HEK293T (cell line): ENCODE data around the gene CEP44.

ENCODE experiments used
- FOXM1 ChIP-seq: fragments of 450-650 bp; IDR thresholded peaks from 2 replicates; pipeline ENCODE4 v1.6.1; 2017; ENCODE audit warnings: mild to moderate bottlenecking, borderline replicate concordance
- SP1 ChIP-seq: fragments of 450-650 bp; IDR thresholded peaks from 2 replicates; pipeline ENCODE4 v1.6.1; 2017
- SUZ12 ChIP-seq: fragments of 450-650 bp; IDR thresholded peaks from 2 replicates; pipeline ENCODE4 v1.6.1; 2016; ENCODE audit warnings: mild to moderate bottlenecking

DNA sequence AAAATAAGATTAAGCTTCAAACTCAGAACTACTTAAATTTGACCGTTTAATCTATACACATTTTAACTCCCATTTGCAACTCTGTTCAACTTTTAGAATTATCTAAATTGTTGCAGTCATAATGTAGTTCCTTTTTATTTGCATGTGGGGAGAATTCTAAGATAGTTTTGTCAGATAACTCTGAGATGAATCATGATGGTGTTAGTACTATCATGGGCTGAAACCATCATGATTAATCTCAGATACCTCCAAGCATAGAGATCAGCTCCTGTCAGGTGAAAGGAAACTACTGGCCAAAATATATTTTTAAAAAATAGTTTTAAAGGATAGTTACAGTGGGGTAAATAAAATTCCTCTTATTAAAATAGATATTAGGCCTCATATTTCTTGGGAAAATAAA lies 39.3 kb upstream of the CEP44 start:
- TF ChIP-seq FOXM1, result no peak
- TF ChIP-seq SP1, result no peak
- no peak for TF ChIP-seq SUZ12
